Ovary (tissue), 9 donors: ENCODE results near the gene ACOT6. TPM values are rescaled to one million over a fixed set of nuclear protein-coding genes. Genes with fewer than 3 reads are reported as not detected.
"Not testable (repeated sequence)": the region's sequence is repeated elsewhere in the genome, so short reads cannot be mapped to it uniquely, and the experiment has no call there.

Experiments used
- DNase-seq, 5 donors: peaks; one replicate each; pipeline ENCODE4 v3.0.0-alpha.2; 2019 to 2020
- H3K27ac ChIP-seq, 2 donors: fragments of 200-600 bp; one replicate each; pipeline versions ENCODE4 v1.5.1 to v1.8.0; 2019 to 2022
- H3K27me3 ChIP-seq: fragments of 200-600 bp; one replicate; pipeline ENCODE4 v1.8.0; 2022
- H3K36me3 ChIP-seq: fragments of 200-600 bp; sonication (generic); one replicate; pipeline ENCODE4 v1.5.1; 2019
- H3K4me1 ChIP-seq: one replicate; pipeline ENCODE4 v1.8.1; 2013; ENCODE audit warnings: mild to moderate bottlenecking, moderate library complexity; ENCODE audit not compliant: insufficient read depth
- H3K4me3 ChIP-seq: fragments of 200-600 bp; sonication (generic); one replicate; pipeline ENCODE4 v1.5.1; 2017
- H3K9me3 ChIP-seq, 2 donors: fragments of 200-600 bp in 1 of 2; sonication (generic) in 1 of 2; one replicate each; pipeline versions ENCODE4 v1.5.1 to v1.8.1; 2013 to 2019; ENCODE audit warnings: mild to moderate bottlenecking in 1 of 2, moderate library complexity in 1 of 2
- CTCF ChIP-seq, 3 donors: fragments of 450-650 bp in 2 of 3; fragments of 200-600 bp in 1 of 3; IDR thresholded peaks; one replicate each; pipeline versions ENCODE4 v1.5.1 to v1.8.0; 2016 to 2022; ENCODE audit warnings: antibody characterized with exemption in 3 of 3, mild to moderate bottlenecking in 1 of 3
- EP300 ChIP-seq: sonication (generic); formaldehyde crosslinking; IDR thresholded peaks from one replicate; pipeline ENCODE4 v1.6.1; 2017; ENCODE audit warnings: antibody characterized with exemption
- POLR2A ChIP-seq: fragments of 450-650 bp; IDR thresholded peaks from one replicate; pipeline ENCODE4 v1.6.1; 2017; ENCODE audit warnings: antibody characterized with exemption, mild to moderate bottlenecking, moderate library complexity
- WGBS, 3 donors: extraction: QIAGEN DNeasy Blood & Tissue Kit in 1 of 3; methylation state at CpG; one replicate each; pipeline versions ENCODE4 v1.1.5 to v1.1.7; 2013 to 2017; 5-methylcytosine and 5-hydroxymethylcytosine counted together
- intact Hi-C, 4 donors: fragments of 100-400 bp; cut with DNase I; formaldehyde crosslinking; loops; one replicate each; pipeline versions ENCODE4 v1.11.0 to v1.15.1; 2022 to 2023
- polyA plus RNA-seq, 2 donors: library from polyadenylated mRNA; stranded (reverse); fragments of 200-250 nt in 1 of 2; fragments of 350-450 nt in 1 of 2; fragmentation: Illumina TruSeq in 1 of 2; extraction: RNeasy Lipid Tissue Mini Kit (QIAGEN cat#74804) in 1 of 2; gene quantifications; one replicate each; pipeline ENCODE4 v1.2.3, GENCODE V29; 2013 to 2014
- total RNA-seq, 7 donors: library from RNA; depleted of rRNA in 2 of 7; stranded (reverse); fragments of >200 nt in 2 of 7; fragmentation: NEBNext Ultra II Directional in 3 of 7; extraction: Animal tissue kit (Norgen Biotek cat#: 25700) in 3 of 7; gene quantifications; one replicate each; pipeline versions ENCODE4 v1.1.0 to v1.2.4, GENCODE V29; 2016 to 2023
- donor health status: DM: no; HTN: no; CAD: no; lungs with moderate emphysema.
- donor health status: DM: no; HTN: no; CAD: no.
- donor health status: Bipolar disorder and iron deficiency.
- donor health status: DM: yes; HTN: yes; CAD: no.
- donor health status: DM: no; HTN: no; CAD: no.
- donor health status: DM: yes; HTN: yes; CAD: no.

ACOT6 gene
- total and polyA plus RNA-seq, 9 donors: 0.10 TPM; not detected in 8

GRCh38 chr14:73644531-73645247 lies 32.4 kb downstream of the ACOT6 start, which contains the start of gene DNAL1:
Gene DNAL1 (plus strand): TSS chr14:73644986. CDS start chr14:73645040, 54 bp downstream.
- H3K4me1 ChIP-seq: peaks cover 3% of the 10 kb centered on the region
- no peaks in the 10 kb centered on the region for H3K27me3 ChIP-seq
- TF ChIP-seq EP300 (no peak), POLR2A (peak; percentile 61), CTCF (IDR thresholded peaks at IDR 0.05) (no peak)
- H3K4me3 ChIP-seq: peak within 1 kb of the TSS; percentile 41
- H3K36me3 ChIP-seq: no peaks in the 10 kb centered on the region
- H3K9me3 ChIP-seq: no peaks in the 10 kb centered on the region
- DNase-seq: peak; percentile 91 to 96 (median 93)
- H3K27ac ChIP-seq: peak within 1 kb of the TSS; percentile 1 to 83
- 0% methylated on average over 42 to 43 of the region's 43 CpGs for WGBS, 3 donors
- intact Hi-C loops: loop anchor here in 1 of 4 donors (10.0 kb wide), 1 partner anchor 70 kb away; the partner anchor contains the start of gene PNMA1

- no peak for DNase-seq
- intact Hi-C loops: loop anchor here in 1 of 4 donors (10.0 kb wide), 1 partner anchor 70 kb away; the partner anchor contains the start of gene PNMA1
- H3K27ac ChIP-seq: peak overlapping the region; percentile 1 to 83
- H3K9me3 ChIP-seq: no peaks in the 10 kb centered on the region
- no peaks in the 10 kb centered on the region for H3K27me3 ChIP-seq
- no peaks in the 10 kb centered on the region for H3K36me3 ChIP-seq
- TF ChIP-seq EP300 (no peak), POLR2A (no peak), CTCF (IDR thresholded peaks at IDR 0.05) (no peak)
- peak overlapping the region; percentile 41 for H3K4me3 ChIP-seq
- WGBS, 3 donors: 2 to 5% (median 3%) methylated on average over 7 of the region's 7 CpGs
- peaks cover 3% of the 10 kb centered on the region for H3K4me1 ChIP-seq
Observed at GRCh38 chr14:73645248-73645610, 32.9 kb downstream of the ACOT6 start.

GRCh38 chr14:73651005-73651404 lies 38.7 kb downstream of the ACOT6 start:
- intact Hi-C loops: no loop called here
- Histone ChIP-seq H3K9me3 (no peaks in the 10 kb centered on the region), H3K36me3 (no peaks in the 10 kb centered on the region), H3K4me1 (no peaks in the 10 kb centered on the region), H3K27ac (no peak overlapping the region), H3K4me3 (no peak overlapping the region), H3K27me3 (no peaks in the 10 kb centered on the region)
- TF ChIP-seq CTCF (IDR thresholded peaks at IDR 0.05) (no peak), POLR2A (no peak), EP300 (no peak)
- no peak for DNase-seq

- Histone ChIP-seq H3K9me3 (no peaks in the 10 kb centered on the region), H3K4me3 (no peak overlapping the region), H3K4me1 (no peaks in the 10 kb centered on the region), H3K27me3 (no peaks in the 10 kb centered on the region), H3K27ac (no peak overlapping the region), H3K36me3 (no peaks in the 10 kb centered on the region)
- no peak for DNase-seq
- 93 to 97% (median 94%) methylated on average over 1 of the region's 1 CpG for WGBS, 3 donors
- intact Hi-C loops: no loop called here
- TF ChIP-seq CTCF (IDR thresholded peaks at IDR 0.05) (no peak), EP300 (no peak), POLR2A (no peak)
Observed at GRCh38 chr14:73655851-73656250, 43.5 kb downstream of the ACOT6 start.

GRCh38 chr14:73659202-73659601 lies 46.9 kb downstream of the ACOT6 start:
- 96% methylated on average over 11 of the region's 11 CpGs for WGBS, 3 donors
- not testable (repeated sequence) for H3K4me3 ChIP-seq

More at GRCh38 chr14:73659202-73659601, 46.9 kb downstream of the ACOT6 start:
- H3K9me3 ChIP-seq, H3K27me3 ChIP-seq, H3K36me3 ChIP-seq, intact Hi-C loops, H3K4me1 ChIP-seq, H3K27ac ChIP-seq, DNase-seq: not testable (repeated sequence)
